H1 (cell line): ENCODE results near the gene MORN4. TPM values are rescaled to one million over a fixed set of nuclear protein-coding genes. Genes with fewer than 3 reads are reported as not detected.

ENCODE experiments used
- CTCF ChIA-PET: fragments of 300-600 bp; sonication (Branson Sonifier 250); formaldehyde crosslinking; loops from one replicate; lab custom pipeline; 2021; ENCODE audit not compliant: partially characterized antibody; lab: Charles Lee
- POLR2A ChIA-PET: fragments of 300-600 bp; sonication (Branson Sonifier 250); formaldehyde crosslinking; loops from one replicate; lab custom pipeline; 2021; ENCODE audit warnings: inconsistent platforms; ENCODE audit not compliant: partially characterized antibody; lab: Charles Lee
- DNase-seq, 2 experiments: peaks; one replicate each; pipeline versions ENCODE4 v3.0.0 to v3.0.0-alpha.2; 2010 to 2022; ENCODE audit warnings: low spot score in 2 of 2, low read depth in 1 of 2, mixed read lengths in 1 of 2
- FAIRE-seq: peaks from 2 replicates; lab custom pipeline; 2011; peaks lifted over from hg19 to GRCh38; lab: Jason Lieb, UNC
- H2AFZ ChIP-seq: 2 replicates; pipeline ENCODE4 v1.8.1; 2012; ENCODE audit warnings: low read length, inconsistent platforms
- H2AK5ac ChIP-seq: 2 replicates; pipeline ENCODE4 v1.6.1; 2013; ENCODE audit warnings: low read depth, low read length
- H2BK120ac ChIP-seq: replicated peaks from 2 replicates; pipeline ENCODE3; 2013; ENCODE audit warnings: low read depth, low read length, inconsistent platforms
- H2BK12ac ChIP-seq: 2 replicates; pipeline ENCODE4 v1.6.1; 2013; ENCODE audit warnings: low read depth, low read length
- H2BK15ac ChIP-seq: 2 replicates; pipeline ENCODE4 v1.6.1; 2013; ENCODE audit warnings: low read length
- H2BK20ac ChIP-seq: 2 replicates; pipeline ENCODE4 v1.6.1; 2013; ENCODE audit warnings: low read length
- H2BK5ac ChIP-seq: 2 replicates; pipeline ENCODE4 v1.6.1; 2013; ENCODE audit warnings: low read depth, low read length
- H3K14ac ChIP-seq: 2 replicates; pipeline ENCODE4 v1.6.1; 2013; ENCODE audit warnings: inconsistent platforms; ENCODE audit not compliant: insufficient read length
- H3K18ac ChIP-seq: 2 replicates; pipeline ENCODE4 v1.6.1; 2013; ENCODE audit warnings: low read length; ENCODE audit errors: extremely low read depth
- H3K23ac ChIP-seq: 2 replicates; pipeline ENCODE4 v1.6.1; 2013; ENCODE audit warnings: inconsistent platforms; ENCODE audit not compliant: insufficient read length
- H3K23me2 ChIP-seq: 2 replicates; pipeline ENCODE4 v1.6.1; 2013; ENCODE audit warnings: low read depth, low read length
- H3K27ac ChIP-seq: 2 replicates; pipeline ENCODE4 v1.6.1; 2011; ENCODE audit warnings: low read depth, low read length, inconsistent platforms
- H3K27me3 ChIP-seq, 4 experiments: replicated peaks in 1 of 4; 1 replicate in 1 of 4; 2 replicates in 3 of 4; pipeline versions ENCODE4 v1.6.1 to v1.8.1; 2011 to 2013; ENCODE audit warnings: low read length in 3 of 4, mild to moderate bottlenecking in 3 of 4, inconsistent platforms in 2 of 4, mixed read lengths in 2 of 4, moderate library complexity in 1 of 4; ENCODE audit not compliant: control insufficient read depth in 3 of 4, insufficient read depth in 3 of 4; ENCODE audit errors: extremely low read depth in 1 of 4
- H3K36me3 ChIP-seq, 4 experiments: 2 replicates each; pipeline versions ENCODE4 v1.6.1 to v1.8.1; 2011 to 2013; ENCODE audit warnings: mild to moderate bottlenecking in 4 of 4, low read length in 3 of 4, moderate library complexity in 2 of 4, control low read depth in 1 of 4, inconsistent platforms in 1 of 4; ENCODE audit not compliant: insufficient read depth in 4 of 4, control insufficient read depth in 2 of 4
- H3K4ac ChIP-seq: replicated peaks from 2 replicates; pipeline ENCODE3; 2013; ENCODE audit warnings: low read length, low read depth, mixed read lengths, inconsistent platforms; ENCODE audit not compliant: insufficient read length
- H3K4me1 ChIP-seq, 4 experiments: replicated peaks in 1 of 4; 1 replicate in 1 of 4; 2 replicates in 3 of 4; pipeline versions ENCODE4 v1.6.1 to v1.8.1; 2011 to 2013; ENCODE audit warnings: low read length in 3 of 4, inconsistent platforms in 2 of 4, mixed read lengths in 1 of 4; ENCODE audit not compliant: insufficient read depth in 4 of 4, control insufficient read depth in 3 of 4
- H3K4me2 ChIP-seq, 2 experiments: 2 replicates each; pipeline versions ENCODE4 v1.6.1 to v1.8.1; 2011 to 2013; ENCODE audit warnings: low read depth in 2 of 2, low read length in 2 of 2, control low read depth in 1 of 2, inconsistent platforms in 1 of 2, mild to moderate bottlenecking in 1 of 2; ENCODE audit not compliant: insufficient read depth in 1 of 2
- H3K4me3 ChIP-seq, 4 experiments: fragments of 200-600, 300-600 bp in 1 of 4; sonication (generic), shearing (Covaris generic), sonication (Bioruptor Twin) in 1 of 4; 2 replicates each; pipeline versions ENCODE4 v1.5.1 to v1.8.1; 2011 to 2016; ENCODE audit warnings: low read length in 4 of 4, low read depth in 3 of 4, control low read depth in 2 of 4, inconsistent platforms in 2 of 4, mild to moderate bottlenecking in 2 of 4, mixed read lengths in 1 of 4, moderate library complexity in 1 of 4; ENCODE audit not compliant: insufficient read depth in 2 of 4; ENCODE audit errors: extremely low read depth in 1 of 4
- H3K56ac ChIP-seq: replicated peaks from 2 replicates; pipeline ENCODE3; 2013; ENCODE audit warnings: low read depth, mild to moderate bottlenecking, mixed read lengths, low read length, inconsistent platforms; ENCODE audit not compliant: insufficient read length
- H3K79me1 ChIP-seq: 2 replicates; pipeline ENCODE4 v1.6.1; 2013; ENCODE audit warnings: low read depth, low read length, control low read depth
- H3K79me2 ChIP-seq, 2 experiments: 2 replicates each; pipeline versions ENCODE4 v1.6.1 to v1.8.1; 2012 to 2013; ENCODE audit warnings: low read length in 2 of 2, mild to moderate bottlenecking in 2 of 2, inconsistent platforms in 1 of 2; ENCODE audit not compliant: insufficient read depth in 2 of 2, control insufficient read depth in 1 of 2
- H3K9ac ChIP-seq, 4 experiments: replicated peaks in 1 of 4; 1 replicate in 1 of 4; 2 replicates in 3 of 4; pipeline versions ENCODE4 v1.6.1 to v1.8.1; 2011 to 2013; ENCODE audit warnings: low read depth in 3 of 4, low read length in 3 of 4, control low read depth in 2 of 4, mild to moderate bottlenecking in 2 of 4, moderate library complexity in 2 of 4, inconsistent platforms in 1 of 4; ENCODE audit errors: extremely low read depth in 1 of 4
- H3K9me3 ChIP-seq, 2 experiments: 2 replicates each; pipeline versions ENCODE4 v1.6.1 to v1.8.1; 2012 to 2013; ENCODE audit warnings: mild to moderate bottlenecking in 2 of 2, moderate library complexity in 2 of 2, control low read depth in 1 of 2, inconsistent platforms in 1 of 2, low read depth in 1 of 2, low read length in 1 of 2, mixed read lengths in 1 of 2; ENCODE audit not compliant: insufficient read depth in 2 of 2
- H4K20me1 ChIP-seq, 2 experiments: replicated peaks in 1 of 2; 2 replicates each; pipeline versions ENCODE3 to v1.8.1; 2011 to 2013; ENCODE audit warnings: inconsistent platforms in 2 of 2, low read length in 2 of 2, mild to moderate bottlenecking in 1 of 2; ENCODE audit not compliant: insufficient read depth in 2 of 2, control insufficient read depth in 1 of 2
- H4K5ac ChIP-seq: 2 replicates; pipeline ENCODE4 v1.6.1; 2013; ENCODE audit warnings: low read length, low read depth, mixed read lengths, inconsistent platforms; ENCODE audit not compliant: insufficient read length
- H4K8ac ChIP-seq: 2 replicates; pipeline ENCODE4 v1.8.0; 2013; ENCODE audit warnings: mild to moderate bottlenecking, moderate library complexity, low read length, inconsistent platforms; ENCODE audit not compliant: insufficient read depth; ENCODE audit errors: extremely low read depth
- H4K91ac ChIP-seq: replicated peaks from 2 replicates; pipeline ENCODE3; 2013; ENCODE audit warnings: low read length, mixed read lengths, inconsistent platforms; ENCODE audit not compliant: insufficient read length
- CTCF ChIP-seq, 3 experiments: IDR thresholded peaks; 1 replicate in 2 of 3; 2 replicates in 1 of 3; pipeline versions ENCODE4 v1.5.1 to v1.6.1; 2011; ENCODE audit warnings: low read length in 3 of 3, mild to moderate bottlenecking in 3 of 3, inconsistent platforms in 2 of 3, low read depth in 1 of 3, moderate library complexity in 1 of 3; ENCODE audit not compliant: insufficient read depth in 1 of 3; ENCODE audit errors: control extremely low read depth in 1 of 3
- HDAC2 ChIP-seq, 2 experiments: fragments of 300-600 bp in 1 of 2; sonication (generic) in 1 of 2; IDR thresholded peaks; 2 replicates each; pipeline ENCODE4 v1.6.1; 2011 to 2012; ENCODE audit warnings: low read depth in 2 of 2, low read length in 2 of 2, mild to moderate bottlenecking in 2 of 2, moderate library complexity in 2 of 2, borderline replicate concordance in 1 of 2, inconsistent platforms in 1 of 2
- SAP30 ChIP-seq: fragments of 300-600 bp; sonication (generic); IDR thresholded peaks from 2 replicates; pipeline ENCODE4 v1.7.1; 2012; ENCODE audit warnings: low read length, moderate library complexity, mild to moderate bottlenecking, inconsistent platforms; ENCODE audit not compliant: insufficient read depth, insufficient replicate concordance
- SIN3A ChIP-seq, 2 experiments: IDR thresholded peaks in 1 of 2; conservative IDR thresholded peaks in 1 of 2; 2 replicates each; pipeline ENCODE4 v1.6.1; 2011 to 2012; ENCODE audit warnings: low read length in 2 of 2, improper control_type of control experiment in 1 of 2, low read depth in 1 of 2, mild to moderate bottlenecking in 1 of 2
- WGBS, 2 experiments: shearing (Covaris generic) in 1 of 2; methylation state at CpG; one replicate each; pipeline versions ENCODE4 v1.1.6 to v1.1.7; 2013 to 2015; ENCODE audit warnings: low lambda C conversion rate in 2 of 2, mixed read lengths in 2 of 2, inconsistent platforms in 1 of 2, low coverage in 1 of 2, missing lambda C conversion rate in 1 of 2; ENCODE audit not compliant: insufficient replicate concordance in 2 of 2, insufficient coverage in 1 of 2, insufficient read length in 1 of 2; ENCODE audit errors: extremely low coverage in 1 of 2, missing lambda C conversion rate in 1 of 2; 5-methylcytosine and 5-hydroxymethylcytosine counted together
- polyA plus RNA-seq, 7 experiments: library from polyadenylated mRNA; depleted of rRNA in 3 of 7; stranded (reverse) in 5 of 7; unstranded in 2 of 7; fragments of >200 nt in 5 of 7; fragments of 200-250 nt in 2 of 7; gene quantifications; 1 replicate in 5 of 7; 2 replicates in 1 of 7; 4 replicates in 1 of 7; pipeline versions ENCODE4 v1.2.1 to v1.2.3, GENCODE V29; 2011 to 2013; ENCODE audit warnings: missing spikeins in 2 of 7, mixed read lengths in 2 of 7
- total RNA-seq: library from RNA; stranded (reverse); fragmentation: NEBNext Ultra II Directional; extraction: Animal tissue kit (Norgen Biotek cat#: 25700); gene quantifications from 2 replicates; pipeline ENCODE4 v1.2.1, GENCODE V29; 2021

MORN4 gene
- total and polyA plus RNA-seq, 2 of the 8 experiments (the other 6 are each of a cell fraction or from before 2014, with no cell fraction given), result 13.6 to 22.0 TPM

GRCh38 chr10:97607095-97607636 lies 26.1 kb downstream of the MORN4 start:
- no peaks in the 10 kb centered on the region for H3K9me3 ChIP-seq
- WGBS, 2 experiments, result 94% methylated on average over 5 of the region's 5 CpGs; no CpG with 5 or more reads in 1 of the 2 experiments
- H2BK15ac ChIP-seq, result no peak overlapping the region
- ChIA-PET CTCF (interaction anchor here (0.5 to 12.2 kb wide), 6 partner anchors 16 to 125 kb away, joined by 3 to 152 read pairs (median 10); partner anchors contain the start of gene ANKRD2), POLR2A (no interaction called here)
- TF ChIP-seq SAP30 (no peak), HDAC2 (IDR thresholded peaks at IDR 0.05; ENCODE audit: borderline replicate concordance in 1 of 2, low read depth in 2 of 2, low read length in 2 of 2) (no peak), SIN3A (conservative IDR thresholded peaks at IDR 0.05 in 1 of 2, IDR thresholded peaks at IDR 0.05 in 1 of 2; ENCODE audit: low read depth in 1 of 2, low read length in 2 of 2) (no peak), CTCF (IDR thresholded peaks at IDR 0.05; ENCODE audit: control extremely low read depth in 1 of 3, insufficient read depth in 1 of 3, low read depth in 1 of 3, low read length in 3 of 3) (no peak)
- no peak overlapping the region for H3K4ac ChIP-seq
- H3K18ac ChIP-seq, result no peak overlapping the region
- no peak overlapping the region for H2BK12ac ChIP-seq
- no peak overlapping the region for H3K14ac ChIP-seq
- H2BK120ac ChIP-seq, result no peak overlapping the region
- H3K79me1 ChIP-seq, result no peaks in the 10 kb centered on the region
- H2BK5ac ChIP-seq, result no peak overlapping the region
- no peak overlapping the region for H3K9ac ChIP-seq
- H3K23ac ChIP-seq, result no peak overlapping the region
- no peak overlapping the region for H4K91ac ChIP-seq
- no peak overlapping the region for H4K5ac ChIP-seq
- H3K4me2 ChIP-seq, result no peak overlapping the region
- no peak for FAIRE-seq
- no peak overlapping the region for H2BK20ac ChIP-seq
- H3K79me2 ChIP-seq, result no peaks in the 10 kb centered on the region
- H3K4me3 ChIP-seq, result no peak overlapping the region
- H4K20me1 ChIP-seq, result no peaks in the 10 kb centered on the region
- DNase-seq, result no peak
- H3K23me2 ChIP-seq, result no peaks in the 10 kb centered on the region
- no peak overlapping the region for H3K27ac ChIP-seq
- H3K4me1 ChIP-seq, result peaks cover 0 to 3% (median 2%) of the 10 kb centered on the region in 4 experiments; a peak in 5 of 7 replicates
- no peak overlapping the region for H4K8ac ChIP-seq
- no peaks in the 10 kb centered on the region for H3K27me3 ChIP-seq
- no peak overlapping the region for H2AFZ ChIP-seq
- H3K56ac ChIP-seq, result no peak overlapping the region
- H2AK5ac ChIP-seq, result no peak overlapping the region
- H3K36me3 ChIP-seq, result no peaks in the 10 kb centered on the region
